HEK293 (cell line): ENCODE data around the gene RPS4Y2.

Experiments
- CTCF ChIA-PET: fragments of 350-600 bp; formaldehyde crosslinking; extraction: SDS; loops from one replicate; lab custom pipeline; 2021; ENCODE audit warnings: antibody characterized with exemption; lab: Yijun Ruan, JAX
- POLR2A ChIA-PET: fragments of 300-600 bp; formaldehyde crosslinking; extraction: SDS; loops from one replicate; lab custom pipeline; 2020; ENCODE audit warnings: antibody characterized with exemption, inconsistent platforms; lab: Yijun Ruan, JAX
- H3K27ac ChIP-seq: fragments of 200-500 bp; sonication (Bioruptor generic); 2 replicates; pipeline ENCODE4 v1.5.1; 2014; ENCODE audit warnings: low read depth, low read length, control low read depth, inconsistent platforms; ENCODE audit errors: extremely low read depth
- H3K36me3 ChIP-seq, 2 experiments: fragments of 200-500 bp in 1 of 2; sonication (Bioruptor generic) in 1 of 2; 1 replicate in 1 of 2; 2 replicates in 1 of 2; pipeline ENCODE4 v1.5.1; 2014 to 2017; ENCODE audit warnings: inconsistent platforms in 2 of 2, low read length in 2 of 2; ENCODE audit not compliant: control insufficient read depth in 2 of 2, insufficient read depth in 1 of 2
- H3K4me1 ChIP-seq: fragments of 200-500 bp; sonication (Bioruptor generic); 2 replicates; pipeline ENCODE4 v1.5.1; 2014; ENCODE audit warnings: mild to moderate bottlenecking, low read length, inconsistent platforms; ENCODE audit not compliant: control insufficient read depth, insufficient read depth
- H3K4me3 ChIP-seq: 2 replicates; pipeline ENCODE4 v1.5.1; 2011; ENCODE audit warnings: low read depth, mild to moderate bottlenecking, control low read depth, low read length, moderate library complexity
- H3K9me3 ChIP-seq: fragments of 200-500 bp; sonication (Bioruptor generic); 2 replicates; pipeline ENCODE4 v1.5.1; 2014; ENCODE audit warnings: low read depth, low read length, inconsistent platforms; ENCODE audit not compliant: control insufficient read depth, insufficient read depth
- CTCF ChIP-seq: fragments of 450-650 bp; formaldehyde crosslinking; IDR thresholded peaks from 2 replicates; pipeline ENCODE4 v1.5.1; 2016; ENCODE audit warnings: missing biosample characterization, missing genetic modification characterization
- FEZF1 ChIP-seq: fragments of 450-650 bp; formaldehyde crosslinking; IDR thresholded peaks from 2 replicates; pipeline ENCODE4 v1.5.1; 2016; ENCODE audit warnings: missing biosample characterization, missing genetic modification characterization
- GFI1B ChIP-seq: fragments of 450-650 bp; formaldehyde crosslinking; IDR thresholded peaks from 2 replicates; pipeline ENCODE4 v1.5.1; 2016; ENCODE audit warnings: missing biosample characterization, missing genetic modification characterization
- IKZF3 ChIP-seq: fragments of 450-650 bp; IDR thresholded peaks from 2 replicates; pipeline ENCODE4 v1.5.0; 2018; ENCODE audit warnings: missing biosample characterization, mild to moderate bottlenecking, missing genetic modification characterization, moderate library complexity
- KLF10 ChIP-seq: fragments of 450-650 bp; IDR thresholded peaks from 2 replicates; pipeline ENCODE4 v1.5.1; 2018; ENCODE audit warnings: missing biosample characterization, mild to moderate bottlenecking, missing genetic modification characterization
- PATZ1 ChIP-seq: fragments of 450-650 bp; formaldehyde crosslinking; IDR thresholded peaks from 2 replicates; pipeline ENCODE4 v1.5.1; 2016; ENCODE audit warnings: missing biosample characterization, missing genetic modification characterization
- PRDM4 ChIP-seq: fragments of 450-650 bp; formaldehyde crosslinking; IDR thresholded peaks from 2 replicates; pipeline ENCODE4 v1.5.1; 2017; ENCODE audit warnings: missing biosample characterization, missing genetic modification characterization
- SP2 ChIP-seq: fragments of 450-650 bp; formaldehyde crosslinking; IDR thresholded peaks from 2 replicates; pipeline ENCODE4 v1.5.1; 2016; ENCODE audit warnings: missing biosample characterization, missing genetic modification characterization
- ZBTB21 ChIP-seq: fragments of 450-650 bp; formaldehyde crosslinking; IDR thresholded peaks from 2 replicates; pipeline ENCODE4 v1.5.1; 2017; ENCODE audit warnings: missing biosample characterization, missing genetic modification characterization
- ZFHX2 ChIP-seq: fragments of 450-650 bp; formaldehyde crosslinking; conservative IDR thresholded peaks from 2 replicates; pipeline ENCODE4 v1.5.1; 2016; ENCODE audit warnings: missing biosample characterization, missing genetic modification characterization
- ZFP41 ChIP-seq: fragments of 450-650 bp; formaldehyde crosslinking; IDR thresholded peaks from 2 replicates; pipeline ENCODE4 v1.5.1; 2016; ENCODE audit warnings: missing biosample characterization, missing genetic modification characterization, borderline replicate concordance
- ZNF138 ChIP-seq: fragments of 450-650 bp; formaldehyde crosslinking; IDR thresholded peaks from 2 replicates; pipeline ENCODE4 v1.5.1; 2016; ENCODE audit warnings: missing biosample characterization, missing genetic modification characterization, borderline replicate concordance
- ZNF155 ChIP-seq: fragments of 450-650 bp; formaldehyde crosslinking; IDR thresholded peaks from 2 replicates; pipeline ENCODE4 v1.5.1; 2016; ENCODE audit warnings: missing biosample characterization, missing genetic modification characterization
- ZNF175 ChIP-seq: fragments of 450-650 bp; formaldehyde crosslinking; IDR thresholded peaks from 2 replicates; pipeline ENCODE4 v1.5.1; 2016; ENCODE audit warnings: missing biosample characterization, missing genetic modification characterization
- ZNF266 ChIP-seq: fragments of 450-650 bp; formaldehyde crosslinking; IDR thresholded peaks from 2 replicates; pipeline ENCODE4 v1.5.1; 2016; ENCODE audit warnings: missing biosample characterization, missing genetic modification characterization, low read depth
- ZNF473 ChIP-seq: fragments of 450-650 bp; formaldehyde crosslinking; IDR thresholded peaks from 2 replicates; pipeline ENCODE4 v1.5.1; 2017; ENCODE audit warnings: missing biosample characterization, missing genetic modification characterization
- ZNF48 ChIP-seq: fragments of 450-650 bp; formaldehyde crosslinking; IDR thresholded peaks from 2 replicates; pipeline ENCODE4 v1.5.1; 2016; ENCODE audit warnings: missing biosample characterization, missing genetic modification characterization
- ZNF501 ChIP-seq: fragments of 450-650 bp; formaldehyde crosslinking; IDR thresholded peaks from 2 replicates; pipeline ENCODE4 v1.5.1; 2016; ENCODE audit warnings: missing biosample characterization, missing genetic modification characterization
- ZNF513 ChIP-seq: fragments of 450-650 bp; IDR thresholded peaks from 2 replicates; pipeline ENCODE4 v1.5.1; 2018; ENCODE audit warnings: missing biosample characterization, missing genetic modification characterization
- ZNF639 ChIP-seq: fragments of 450-650 bp; formaldehyde crosslinking; IDR thresholded peaks from 2 replicates; pipeline ENCODE4 v1.5.1; 2016; ENCODE audit warnings: missing biosample characterization, missing genetic modification characterization
- ZNF664 ChIP-seq: fragments of 450-650 bp; formaldehyde crosslinking; IDR thresholded peaks from 2 replicates; pipeline ENCODE4 v1.5.1; 2016; ENCODE audit warnings: missing biosample characterization, missing genetic modification characterization
- ZNF704 ChIP-seq: fragments of 450-650 bp; formaldehyde crosslinking; IDR thresholded peaks from 2 replicates; pipeline ENCODE4 v1.5.1; 2016; ENCODE audit warnings: missing biosample characterization, missing genetic modification characterization
- ZNF707 ChIP-seq: fragments of 450-650 bp; formaldehyde crosslinking; IDR thresholded peaks from 2 replicates; pipeline ENCODE4 v1.5.1; 2016; ENCODE audit warnings: missing biosample characterization, missing genetic modification characterization
- ZNF76 ChIP-seq: fragments of 450-650 bp; formaldehyde crosslinking; IDR thresholded peaks from 2 replicates; pipeline ENCODE4; 2016; ENCODE audit warnings: low read depth, missing biosample characterization, missing genetic modification characterization, borderline replicate concordance
- ZSCAN5A ChIP-seq: fragments of 450-650 bp; formaldehyde crosslinking; IDR thresholded peaks from 2 replicates; pipeline ENCODE4 v1.5.1; 2016; ENCODE audit warnings: missing biosample characterization, missing genetic modification characterization

Gene RPS4Y2

GRCh38 chrY:20763869-20764268, 8.0 kb downstream of the RPS4Y2 start:
- no peaks in the 10 kb centered on the region for H3K4me1 ChIP-seq
- H3K27ac ChIP-seq = no peak overlapping the region
- no peak overlapping the region for H3K4me3 ChIP-seq
- H3K9me3 ChIP-seq = no peaks in the 10 kb centered on the region
- POLR2A ChIA-PET = no interaction called here
- TF ChIP-seq ZNF138 (tag by site-specific recombination) (no peak), ZNF155 (no peak), ZNF513 (tag by site-specific recombination) (no peak), PRDM4 (tag by site-specific recombination) (no peak), IKZF3 (tag by site-specific recombination) (no peak), CTCF (tag by site-specific recombination) (no peak), ZNF501 (no peak), KLF10 (tag by site-specific recombination) (no peak), FEZF1 (tag by site-specific recombination) (no peak), ZNF175 (no peak), ZNF473 (no peak), ZSCAN5A (tag by site-specific recombination) (no peak), ZNF48 (no peak), ZNF704 (tag by site-specific recombination) (no peak), ZFHX2 (tag by site-specific recombination) (no peak), GFI1B (tag by site-specific recombination) (no peak), ZNF266 (tag by site-specific recombination) (no peak)
- CTCF ChIA-PET = no interaction called here
- no peaks in the 10 kb centered on the region for H3K36me3 ChIP-seq

GRCh38 chrY:20765117-20765516, 9.2 kb downstream of the RPS4Y2 start:
- H3K36me3 ChIP-seq = no peaks in the 10 kb centered on the region
- POLR2A ChIA-PET = no interaction called here
- CTCF ChIA-PET = no interaction called here
- H3K4me3 ChIP-seq = no peak overlapping the region
- H3K9me3 ChIP-seq = no peaks in the 10 kb centered on the region
- H3K4me1 ChIP-seq = no peaks in the 10 kb centered on the region
- H3K27ac ChIP-seq = no peak overlapping the region
- TF ChIP-seq ZBTB21 (tag by site-specific recombination) (no peak), ZFP41 (tag by site-specific recombination) (no peak), PATZ1 (tag by site-specific recombination) (no peak), ZNF664 (tag by site-specific recombination) (no peak), ZNF639 (tag by site-specific recombination) (no peak), ZNF76 (tag by site-specific recombination) (no peak), ZNF707 (tag by site-specific recombination) (no peak), SP2 (no peak)
